ENCODE data around the gene CCDC57. TPM values are rescaled to one million over a fixed set of nuclear protein-coding genes. Genes with fewer than 3 reads are reported as not detected.
A peak's percentile ranks its signal among the peaks of the same experiment; 100 is the strongest.
"Not testable (repeated sequence)": the region's sequence is repeated elsewhere in the genome, so short reads cannot be mapped to it uniquely, and the experiment has no call there.

Gene CCDC57
- total RNA-seq, 1 experiment from 2014 or later: 13.5 TPM

DNA sequence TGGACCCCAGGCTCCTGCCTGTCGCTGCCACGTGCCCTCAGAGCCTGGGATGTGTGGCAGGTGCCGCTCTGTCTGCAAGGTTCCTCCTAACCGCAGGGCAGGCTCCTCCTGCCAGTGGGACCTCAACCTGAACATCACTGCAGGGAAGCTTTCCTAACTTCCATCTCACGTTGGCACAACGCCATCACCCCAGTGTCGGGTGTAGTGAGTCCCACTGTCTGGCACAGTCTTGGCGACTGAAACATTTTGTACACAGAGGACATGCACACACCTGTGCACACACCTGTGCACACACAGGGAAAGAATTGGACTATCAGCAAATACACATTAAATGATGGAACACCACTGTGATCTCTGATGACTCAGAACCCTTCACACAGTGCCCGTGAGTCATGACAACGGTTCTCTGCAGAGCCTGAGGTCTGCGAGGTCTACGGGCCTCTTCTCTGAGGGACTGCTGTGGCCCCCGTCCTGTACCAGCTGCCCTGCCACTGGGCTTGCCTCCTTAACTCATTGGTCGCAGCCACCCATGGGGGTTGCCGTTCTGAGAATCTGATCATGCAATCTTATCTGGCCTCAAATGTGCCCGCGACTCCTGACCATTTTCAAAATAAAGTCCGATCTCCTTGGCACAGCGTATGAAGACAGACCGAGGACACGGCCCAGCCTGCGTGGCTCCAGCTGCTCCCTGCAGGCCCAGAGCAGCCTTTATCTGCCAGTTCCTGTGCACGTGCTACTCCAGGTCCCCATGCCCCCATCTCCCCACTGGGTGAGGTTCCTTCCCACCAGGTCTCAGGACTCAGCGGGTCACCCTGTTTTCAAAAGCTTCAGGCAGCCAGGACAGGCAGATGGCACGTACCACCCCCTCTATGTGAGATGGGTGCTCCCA, 7.6 kb downstream of the CCDC57 start:
- DNase-seq (ENCODE audit: low read depth): peak; percentile 89

DNA sequence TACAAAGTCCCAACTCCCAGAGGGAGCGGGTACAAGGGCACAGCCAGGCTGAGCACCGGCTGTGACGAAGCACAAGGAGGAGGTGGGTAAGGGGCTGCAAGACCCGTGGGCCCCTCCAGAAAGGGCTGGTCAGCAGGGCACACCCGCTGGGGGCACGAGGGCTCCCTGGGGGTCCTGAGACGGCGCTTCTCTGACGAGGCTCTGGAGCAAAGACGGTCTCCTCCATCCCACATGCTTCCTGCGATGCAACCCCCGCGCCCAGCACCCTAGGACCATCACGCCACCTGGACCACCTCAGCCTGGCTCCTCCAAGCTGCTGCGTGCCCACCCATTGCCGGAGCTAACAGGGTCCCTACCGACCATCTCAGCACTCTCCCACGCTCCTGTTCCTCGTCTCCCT, 8.7 kb downstream of the CCDC57 start:
- no peak for DNase-seq (ENCODE audit: low read depth)

DNA sequence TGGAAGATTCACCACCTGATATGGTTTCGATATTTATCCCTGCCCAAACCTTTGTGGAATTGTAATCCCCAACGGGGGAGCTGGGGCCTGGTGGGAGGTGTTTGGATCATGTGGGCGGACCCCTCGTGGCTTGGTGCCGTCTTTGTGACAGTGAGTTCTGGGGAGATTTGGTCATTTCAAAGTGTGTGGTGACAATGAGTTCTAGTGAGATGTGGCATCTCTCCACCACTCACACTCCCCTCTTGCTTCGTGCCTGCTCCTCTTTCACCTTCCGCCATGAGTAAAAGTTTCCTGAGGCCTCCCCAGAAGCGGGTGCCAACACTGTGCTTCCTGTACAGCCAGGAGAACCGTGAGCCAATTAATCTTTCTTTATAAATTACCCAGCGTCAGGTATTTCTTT, 9.7 kb downstream of the CCDC57 start:
- no peak for DNase-seq (ENCODE audit: low read depth)

DNA sequence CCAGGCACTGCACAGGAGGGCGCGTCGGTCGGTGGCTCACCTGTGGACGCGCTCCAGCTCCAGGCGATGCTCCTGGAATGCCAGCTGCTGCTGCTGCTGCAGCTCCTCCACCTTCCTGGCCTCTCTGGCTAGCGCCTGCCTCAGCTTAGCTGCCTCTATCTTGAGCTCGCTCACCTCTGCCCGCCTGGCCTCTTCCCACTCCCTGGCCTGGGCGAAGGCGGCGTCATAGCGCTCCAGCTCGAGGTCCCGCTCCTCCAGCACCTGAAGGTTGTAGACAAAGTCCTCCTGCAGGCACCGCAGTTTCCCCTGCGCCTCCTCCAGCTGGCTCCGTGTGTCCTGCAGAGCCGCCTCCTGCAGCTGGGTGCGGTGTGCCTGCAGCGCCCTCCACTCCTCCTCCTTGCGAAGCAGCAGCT, 11.1 kb downstream of the CCDC57 start:
- DNase-seq (ENCODE audit: low read depth): no peak

DNA sequence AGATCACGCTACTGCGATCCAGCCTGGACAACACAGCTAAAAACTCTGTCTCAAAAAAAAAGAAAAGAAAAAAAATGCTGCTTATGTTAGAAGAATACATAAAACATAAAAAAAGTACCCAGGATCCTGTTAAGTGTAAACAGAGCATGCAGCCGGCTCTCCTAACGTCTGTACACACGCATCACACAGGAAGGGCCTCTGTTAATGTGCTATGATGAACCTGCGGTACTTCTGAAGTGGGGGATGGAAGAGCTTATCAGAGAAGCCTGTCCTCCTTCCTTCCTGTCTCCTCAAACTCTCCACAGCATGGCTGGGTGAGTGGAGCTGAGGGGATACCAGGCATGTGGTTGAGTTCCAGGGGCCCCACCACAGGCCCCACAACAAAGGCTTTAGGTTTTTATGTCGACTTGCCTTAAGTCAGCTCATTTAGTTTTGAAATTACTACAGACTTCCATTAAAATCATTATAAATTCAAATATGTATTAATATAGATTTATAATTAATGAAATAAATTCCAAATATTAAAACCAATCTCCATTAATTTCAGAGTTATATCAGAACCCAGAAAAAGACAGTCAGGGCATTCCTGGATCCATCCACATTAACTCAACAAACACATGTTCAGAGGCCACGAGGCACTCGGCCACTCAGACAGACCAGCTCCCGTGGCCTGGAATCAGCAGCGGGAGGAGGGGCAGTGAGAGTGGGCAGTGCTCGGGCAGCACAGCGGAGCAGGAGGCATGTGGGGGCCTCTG, 11.7 kb downstream of the CCDC57 start:
- DNase-seq (ENCODE audit: low read depth): no peak

DNA sequence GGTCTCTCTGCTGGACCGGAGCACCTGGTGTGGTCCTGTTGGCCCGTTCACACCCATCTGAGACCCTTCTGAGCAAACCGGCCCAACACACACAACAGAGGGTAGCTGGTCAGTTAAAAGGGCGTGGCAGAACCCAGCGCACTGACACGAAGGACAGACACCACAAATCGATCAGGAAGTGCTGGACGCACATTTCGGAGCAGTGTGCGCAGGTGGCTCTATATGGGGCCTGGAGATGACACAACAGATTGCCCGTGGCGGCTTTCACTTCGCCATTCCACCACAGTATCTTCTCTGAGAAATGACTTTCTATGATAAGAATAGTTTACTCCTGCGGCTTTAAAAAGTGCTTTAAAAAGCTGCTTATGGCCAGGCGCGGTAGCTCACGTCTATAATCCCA, 12.5 kb downstream of the CCDC57 start:
- DNase-seq (ENCODE audit: low read depth): no peak

DNA sequence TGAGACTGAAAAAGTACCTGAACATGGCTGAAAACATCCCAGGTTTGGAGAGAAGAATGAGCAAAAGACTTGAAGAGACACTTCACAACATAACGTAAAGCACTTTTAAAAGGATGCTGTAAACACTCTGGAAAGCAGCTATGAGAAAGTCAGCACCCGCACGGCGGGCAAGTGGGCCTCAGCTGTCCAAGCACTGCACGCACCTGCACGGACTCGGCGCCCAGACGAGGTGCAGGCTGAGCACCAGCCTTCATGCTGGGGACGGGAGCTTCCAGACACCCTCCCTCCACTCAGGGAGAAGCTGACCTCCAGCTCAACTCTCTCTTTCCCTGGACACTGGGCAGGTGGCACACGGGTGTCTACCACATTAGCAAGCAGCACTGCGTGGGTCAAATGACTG, 13.1 kb downstream of the CCDC57 start:
- DNase-seq (ENCODE audit: low read depth): no peak

DNA sequence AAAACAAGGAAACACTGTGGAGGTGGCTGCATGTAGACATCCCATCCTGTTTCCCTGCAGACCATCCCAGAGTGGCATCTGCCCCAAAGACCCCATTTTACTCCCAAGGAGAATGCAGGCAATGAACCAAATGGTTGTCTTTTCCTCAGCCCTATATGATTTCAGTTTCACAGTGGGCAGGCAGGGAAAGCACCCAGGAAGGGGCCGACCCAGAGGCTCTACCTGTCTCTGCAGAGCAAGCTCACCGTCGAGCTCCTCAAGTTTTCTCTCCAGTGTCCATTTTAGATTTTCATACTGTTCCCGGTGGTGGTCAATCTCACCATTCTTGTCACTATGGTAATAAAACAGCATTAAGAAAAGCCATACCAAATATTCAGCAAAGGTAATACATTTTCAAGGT, 14.6 kb downstream of the CCDC57 start:
- DNase-seq (ENCODE audit: low read depth): no peak

DNA sequence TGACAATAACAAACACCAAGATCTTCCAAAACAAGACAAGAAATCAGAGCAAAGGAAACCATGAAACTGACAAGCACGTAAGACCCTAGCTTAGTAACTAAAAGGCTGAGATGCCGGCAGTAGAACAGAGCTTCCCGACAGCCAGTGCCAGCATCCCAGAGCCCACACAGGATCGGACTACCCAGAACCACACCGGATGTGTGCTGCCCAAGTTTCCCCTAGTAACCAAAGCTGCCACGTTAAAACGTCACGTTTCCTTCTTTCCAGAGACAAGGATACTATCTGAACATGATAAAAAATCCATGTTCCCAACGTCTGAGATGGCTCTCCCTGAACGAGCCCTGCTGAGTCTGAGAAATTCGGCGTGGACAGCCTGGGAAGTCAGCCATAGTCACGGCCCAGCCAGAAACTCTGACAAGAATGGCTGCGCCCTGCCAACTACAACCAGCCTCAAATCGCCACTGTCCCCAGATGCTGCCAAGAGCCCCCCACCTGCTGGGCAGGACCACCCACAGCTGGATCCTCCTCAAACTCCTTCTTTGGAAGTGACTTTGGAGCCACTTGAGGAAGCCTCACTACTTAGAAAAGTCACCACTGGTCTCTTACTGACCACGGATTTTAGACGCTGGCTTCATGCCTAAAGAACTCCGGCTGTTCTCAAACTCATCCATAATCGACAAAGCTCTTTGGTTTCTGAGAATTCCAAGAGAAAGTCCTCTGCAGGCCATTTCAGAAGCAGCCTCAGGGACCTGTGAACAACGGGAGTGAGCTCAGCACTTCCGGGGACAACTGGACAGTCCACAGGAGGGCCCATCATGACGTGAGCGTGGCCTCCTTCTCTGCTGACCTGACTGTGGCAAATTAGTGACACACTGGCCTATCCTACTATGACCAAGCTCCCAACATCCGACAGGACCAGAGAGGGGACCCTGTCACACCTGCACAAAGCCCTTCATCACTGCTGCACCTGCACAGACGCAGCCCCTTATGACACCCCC, 16.7 kb downstream of the CCDC57 start:
- no peak for DNase-seq (ENCODE audit: low read depth)

DNA sequence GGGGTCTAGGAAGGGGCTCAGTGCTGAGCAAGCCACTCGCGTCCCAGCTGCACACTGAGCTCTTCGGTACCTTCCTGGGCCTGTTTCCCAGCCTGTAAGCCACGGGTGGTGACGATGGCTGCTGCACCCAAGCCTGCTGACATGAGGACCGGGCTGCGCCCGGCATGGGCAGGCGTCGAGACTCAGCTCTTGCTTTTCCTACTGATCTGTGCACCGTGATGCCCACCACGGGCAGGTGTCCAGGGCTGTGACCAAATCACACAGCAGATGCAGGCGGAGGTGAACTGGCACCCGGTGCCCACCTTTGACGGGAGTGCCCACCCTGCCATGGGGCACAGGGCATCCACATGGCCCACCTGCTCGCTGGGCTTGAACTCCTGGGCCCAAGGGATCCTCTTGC, 17.9 kb downstream of the CCDC57 start:
- no peak for DNase-seq (ENCODE audit: low read depth)

DNA sequence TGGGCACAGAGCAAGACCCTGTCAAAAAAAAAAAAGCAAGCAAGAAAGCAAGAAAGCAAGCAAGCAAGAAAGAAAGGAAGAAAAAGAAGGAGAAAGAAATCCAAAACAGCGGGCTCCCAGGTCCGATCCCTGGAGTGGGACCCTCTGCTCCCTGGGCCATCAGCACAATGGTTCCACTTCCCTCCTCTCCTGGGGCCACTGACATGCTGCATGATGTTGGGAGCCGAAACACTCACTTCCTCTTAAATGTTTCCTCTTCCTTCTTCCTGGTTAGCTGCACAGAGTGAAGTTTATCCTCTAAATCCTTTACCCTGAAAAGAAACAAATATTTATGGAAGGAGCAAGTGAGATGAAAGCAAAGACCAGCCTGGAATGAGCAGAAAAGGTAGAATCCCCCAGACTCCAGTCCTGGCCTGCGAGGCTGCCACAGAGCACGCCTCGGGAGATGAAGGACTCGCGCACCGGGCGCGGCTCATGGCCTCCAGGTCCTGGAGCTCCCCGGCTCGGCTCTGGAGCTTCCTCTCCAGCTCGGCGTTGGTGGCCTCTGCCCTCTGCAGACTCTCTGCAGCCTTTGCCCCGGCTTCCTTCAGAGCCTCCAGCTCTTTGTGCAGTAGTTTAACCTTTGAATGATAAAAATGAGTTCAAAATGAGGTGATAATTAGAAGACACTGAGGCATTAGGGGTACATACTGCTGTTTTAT, 19.0 kb downstream of the CCDC57 start:
- no peak for DNase-seq (ENCODE audit: low read depth)

DNA sequence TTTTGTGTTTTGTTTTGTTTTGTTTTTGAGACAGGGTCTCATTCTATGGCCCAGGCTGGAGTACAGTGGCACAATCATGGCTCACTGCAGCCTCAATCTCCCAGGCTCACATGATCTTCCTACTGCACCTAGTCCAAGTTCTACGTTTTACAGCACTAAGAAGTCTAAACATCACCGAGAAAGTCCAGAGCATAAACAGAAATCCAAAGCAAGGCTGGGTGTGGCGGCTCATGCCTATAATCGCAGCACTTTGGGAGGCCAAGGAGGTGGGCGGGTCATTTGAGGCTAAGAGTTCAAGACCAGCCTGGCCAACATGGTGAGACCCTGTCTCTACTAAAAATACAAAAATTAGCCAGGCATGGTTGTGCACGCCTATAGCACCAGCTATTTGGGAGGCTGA, 19.6 kb downstream of the CCDC57 start:
- not testable (repeated sequence) for DNase-seq (ENCODE audit: low read depth)

DNA sequence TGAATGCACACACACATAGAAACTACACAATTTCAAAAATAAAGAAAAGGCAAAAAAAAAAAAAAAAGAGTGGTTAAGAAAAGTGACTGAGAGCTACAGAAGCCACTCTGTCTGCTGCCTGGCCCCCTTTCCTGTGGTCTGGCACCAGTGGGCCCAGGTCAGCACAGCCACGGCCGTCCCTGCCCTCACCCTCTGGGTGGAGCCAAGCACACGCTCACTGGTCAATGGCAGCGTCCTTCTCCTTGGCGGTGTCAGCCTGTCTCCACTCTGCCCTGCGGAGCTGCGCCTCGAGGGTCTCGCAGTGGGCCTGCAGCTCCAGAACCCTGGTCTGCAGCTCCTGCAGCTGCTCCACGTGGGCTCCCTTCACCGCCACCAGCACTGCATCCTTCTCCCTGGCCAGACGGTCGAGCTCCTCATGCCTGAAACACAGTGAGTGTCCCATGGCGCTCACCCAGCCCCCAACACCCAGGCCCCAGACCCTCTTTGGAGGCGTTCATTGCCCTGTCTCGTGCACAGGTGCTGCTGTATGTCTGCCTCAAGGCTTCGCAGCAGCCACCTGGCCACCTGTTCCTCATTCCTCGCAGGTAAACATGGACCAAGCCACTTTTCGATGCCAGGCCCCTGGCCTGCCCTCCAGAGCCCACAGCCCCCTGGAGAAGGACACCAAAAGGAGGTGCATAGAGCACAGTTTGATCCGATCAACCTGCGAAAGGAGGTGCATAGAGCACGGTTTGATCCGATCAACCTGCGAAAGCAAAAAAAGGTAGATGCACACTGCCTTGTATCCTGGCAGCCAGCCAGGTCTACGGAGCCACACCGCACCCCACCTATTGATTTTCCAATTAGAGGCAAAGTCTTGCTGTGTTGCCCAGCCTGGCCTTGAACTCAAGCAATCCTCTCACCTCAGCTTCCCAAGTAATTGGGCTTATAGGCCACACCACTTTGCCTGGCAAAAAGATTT, 24.4 kb downstream of the CCDC57 start:
- no peak for DNase-seq (ENCODE audit: low read depth)

DNA sequence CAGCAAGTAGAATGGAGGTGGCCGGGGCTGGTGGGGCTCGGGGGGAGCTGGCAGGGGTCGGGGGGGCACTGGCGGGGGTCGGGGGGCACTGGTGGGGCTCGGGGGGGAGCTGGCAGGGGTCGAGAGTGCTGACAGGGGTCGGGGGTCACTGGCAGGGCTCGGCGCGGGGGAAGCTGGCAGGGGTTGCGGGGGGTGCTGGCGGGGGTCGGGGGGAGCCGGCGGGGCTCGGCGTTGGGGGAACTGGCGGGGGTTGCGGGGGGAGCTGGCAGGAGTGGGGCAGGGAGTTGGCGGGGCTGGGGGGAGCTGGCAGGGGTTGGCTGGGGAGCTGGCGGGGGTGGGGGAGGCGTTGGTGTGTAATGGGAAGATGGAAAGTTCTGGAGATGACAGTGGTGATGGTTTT, 25.1 kb downstream of the CCDC57 start:
- DNase-seq (ENCODE audit: low read depth): no peak

DNA sequence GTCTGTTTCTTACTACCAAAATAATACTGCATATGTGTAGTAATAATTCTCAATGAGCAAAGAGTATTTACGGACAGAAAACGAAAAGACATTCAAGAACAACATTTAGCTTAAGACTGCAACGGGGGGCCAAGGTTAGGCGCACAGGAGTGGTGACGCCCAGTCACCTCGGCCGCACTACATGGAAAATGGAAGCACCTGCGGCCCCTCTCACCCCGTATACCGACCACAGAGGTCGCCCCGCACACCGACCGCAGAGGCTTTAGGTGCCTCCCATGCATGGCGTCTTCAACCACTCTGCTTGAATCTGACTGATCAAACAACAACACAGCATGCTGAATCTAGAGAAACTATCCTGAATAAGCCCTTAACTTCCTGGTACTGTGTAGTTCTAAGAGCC, 26.4 kb downstream of the CCDC57 start:
- no peak for DNase-seq (ENCODE audit: low read depth)

DNA sequence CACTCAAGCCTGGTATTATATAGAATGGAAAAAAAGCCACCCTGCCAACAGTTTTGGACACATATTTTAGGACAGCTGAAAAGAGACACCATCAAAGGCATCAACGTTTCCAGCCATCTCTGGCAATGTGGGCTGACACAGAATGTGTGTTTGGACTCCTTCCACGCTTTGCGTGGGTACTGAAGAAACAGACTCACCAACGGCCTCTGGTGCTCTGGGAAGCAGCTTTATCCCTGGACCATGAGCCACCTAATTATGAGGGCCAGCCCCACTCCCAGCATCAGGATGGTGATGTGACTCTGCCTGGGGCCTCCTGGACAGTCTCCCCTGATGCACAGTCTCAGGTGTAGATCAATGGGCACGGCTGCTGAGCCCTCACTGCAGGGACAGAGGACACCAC, 27.9 kb downstream of the CCDC57 start:
- no peak for DNase-seq (ENCODE audit: low read depth)

DNA sequence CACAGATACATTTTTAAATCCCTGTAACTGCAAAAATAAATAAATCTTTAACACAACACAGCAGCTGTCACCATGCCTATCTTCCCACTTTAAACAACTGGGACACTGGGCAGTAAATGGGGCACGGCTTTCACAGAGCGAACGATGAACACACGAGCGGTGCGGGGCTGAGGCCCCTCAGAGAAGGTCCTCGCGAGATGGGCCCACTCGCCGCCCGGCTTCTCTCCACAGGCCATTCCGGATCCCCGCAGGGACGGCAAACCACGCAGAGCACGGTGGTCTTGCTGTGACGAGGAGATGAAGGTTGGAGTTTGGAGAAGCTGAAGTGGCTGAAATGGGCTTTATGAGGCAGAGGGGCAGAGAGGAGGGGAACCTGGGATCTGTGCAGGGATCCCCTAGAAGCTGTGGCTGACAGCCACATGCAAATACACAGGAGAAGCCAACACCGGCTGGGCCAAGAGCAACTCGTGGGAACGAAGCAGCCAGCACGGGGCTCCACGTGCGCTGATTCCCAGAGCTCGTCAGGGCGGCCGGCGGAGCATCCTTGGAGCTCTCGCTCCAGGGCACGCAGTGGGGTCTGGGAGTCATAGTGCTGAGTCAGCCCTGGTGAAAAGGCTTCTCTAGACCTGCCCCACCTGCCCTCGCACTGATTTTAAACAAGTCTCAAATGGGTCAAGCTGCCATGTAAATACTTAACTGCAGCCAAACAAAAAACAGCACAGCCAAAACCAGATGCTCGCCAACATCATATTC, 31.7 kb downstream of the CCDC57 start:
- no peak for DNase-seq (ENCODE audit: low read depth)

DNA sequence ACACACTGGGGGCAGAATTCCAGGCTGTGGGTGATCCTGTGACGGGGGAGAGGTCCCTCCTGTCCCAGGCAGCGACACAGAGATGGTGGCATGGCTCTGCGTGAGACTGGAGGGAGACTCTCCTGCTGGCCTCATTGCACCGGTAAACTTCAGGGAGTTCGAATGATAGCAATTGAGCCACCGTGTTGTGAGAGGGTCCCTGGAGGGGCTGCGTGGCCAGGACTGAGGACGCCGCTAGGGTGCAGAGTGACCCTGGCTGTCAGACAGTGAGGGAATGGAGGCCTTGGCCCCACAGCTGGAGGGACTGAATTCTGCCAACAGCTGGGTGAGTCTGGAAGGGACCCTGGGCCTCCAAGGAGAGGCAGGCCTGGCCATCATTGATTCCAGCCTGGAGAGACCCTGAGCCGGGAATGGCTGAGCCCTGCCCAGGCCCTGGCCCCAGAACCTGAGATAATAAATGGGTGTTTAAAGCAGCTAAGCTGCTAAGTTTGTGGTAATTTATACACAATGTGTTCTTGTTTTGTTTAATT, 32.6 kb downstream of the CCDC57 start:
- no peak for DNase-seq (ENCODE audit: low read depth)

DNA sequence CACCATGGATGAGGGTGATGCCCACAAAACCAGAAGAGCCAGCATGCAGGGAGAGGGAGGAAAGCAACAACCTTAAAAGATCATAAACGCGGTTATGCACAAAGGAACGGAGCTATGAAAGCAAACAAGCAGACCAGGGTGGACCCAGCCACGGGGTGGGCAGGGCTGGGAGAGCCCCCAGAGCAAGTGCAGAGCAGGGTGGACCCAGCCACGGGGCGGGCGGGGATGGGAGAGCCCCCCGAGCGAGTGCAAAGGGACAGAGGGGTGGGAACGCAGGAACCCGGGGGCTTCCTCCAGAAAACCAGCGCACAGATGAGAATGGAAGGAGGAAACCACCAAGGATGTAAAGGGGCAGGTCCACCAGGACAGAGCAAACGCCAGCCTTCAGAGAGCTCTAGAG, 33.2 kb downstream of the CCDC57 start:
- no peak for DNase-seq (ENCODE audit: low read depth)

Data from LHCN-M2 (cell line).